GM21717 (cell line): ENCODE measurements around the gene RASAL2.
"Not testable (repeated sequence)": the region's sequence is repeated elsewhere in the genome, so short reads cannot be mapped to it uniquely, and the experiment has no call there.

Source experiments
- ATAC-seq: cut with Tn5 transposase; IDR thresholded peaks from one replicate; pipeline ENCODE4 v1.9.1; 2021; ENCODE audit warnings: mild to moderate bottlenecking, moderate library complexity; ENCODE audit not compliant: unreplicated experiment

The RASAL2 gene

GRCh38 chr1:178500091-178500770 is 406.3 kb downstream of the RASAL2 start:
- ATAC-seq = no peak

DNA sequence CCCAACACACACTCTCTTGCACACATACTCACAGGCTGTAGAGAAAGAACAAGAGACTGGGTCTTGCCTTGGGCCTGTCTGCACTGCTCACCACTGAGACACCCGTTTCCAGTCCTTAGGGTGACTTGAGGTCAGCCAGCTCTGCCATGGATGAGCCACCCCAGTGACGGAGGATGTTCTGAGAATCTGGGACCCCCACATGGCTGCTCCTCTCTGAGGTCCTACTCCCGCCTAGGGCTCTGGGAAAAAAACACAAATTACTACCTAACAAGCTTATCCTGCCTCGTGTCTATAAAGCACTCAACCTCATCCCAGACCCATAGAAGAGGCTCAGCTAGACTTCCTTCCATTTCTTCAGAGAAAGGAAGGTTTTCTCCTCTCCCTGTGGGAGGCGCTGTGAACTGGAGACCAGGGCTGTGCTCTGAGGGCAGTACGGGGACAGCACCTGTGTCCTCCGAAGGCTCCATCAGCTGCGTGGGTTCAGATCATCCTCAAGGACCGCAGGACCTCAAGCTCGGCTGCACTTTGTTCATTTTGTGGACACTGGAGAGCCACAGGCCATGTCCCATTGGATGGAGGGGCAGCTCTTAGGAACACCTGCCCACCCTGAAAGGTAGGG is 407.1 kb downstream of the RASAL2 start:
- ATAC-seq = no peak

DNA sequence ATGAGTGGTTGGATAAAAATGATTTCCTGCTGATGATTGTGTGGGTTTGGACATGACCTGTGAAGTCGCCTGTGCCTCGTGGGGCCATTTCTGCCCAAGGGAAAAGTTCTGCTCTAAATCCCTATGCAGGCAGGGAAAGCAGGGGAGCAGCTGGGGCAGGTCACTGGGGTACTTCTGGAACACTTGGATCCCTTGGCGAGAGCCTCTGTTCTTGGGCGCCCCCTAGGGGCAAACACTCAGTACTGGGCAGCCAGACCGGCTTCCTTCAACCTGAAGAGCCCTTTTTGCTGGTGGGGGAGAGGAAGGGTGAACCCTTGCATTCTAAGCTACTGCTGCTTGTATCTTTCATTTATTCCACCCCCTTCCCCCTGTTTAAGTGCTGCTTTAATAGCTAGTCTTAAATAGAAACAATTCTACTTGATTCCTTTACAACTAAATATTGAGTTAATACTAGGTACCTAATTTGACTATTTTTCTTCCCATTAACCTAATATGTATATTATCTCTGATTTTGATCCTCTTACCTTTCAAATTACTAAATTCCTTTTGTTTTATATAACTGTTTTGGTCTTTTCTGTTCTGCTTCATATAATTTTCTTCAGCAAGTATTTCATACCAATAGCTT is 407.9 kb downstream of the RASAL2 start:
- ATAC-seq = peak; percentile 84

DNA sequence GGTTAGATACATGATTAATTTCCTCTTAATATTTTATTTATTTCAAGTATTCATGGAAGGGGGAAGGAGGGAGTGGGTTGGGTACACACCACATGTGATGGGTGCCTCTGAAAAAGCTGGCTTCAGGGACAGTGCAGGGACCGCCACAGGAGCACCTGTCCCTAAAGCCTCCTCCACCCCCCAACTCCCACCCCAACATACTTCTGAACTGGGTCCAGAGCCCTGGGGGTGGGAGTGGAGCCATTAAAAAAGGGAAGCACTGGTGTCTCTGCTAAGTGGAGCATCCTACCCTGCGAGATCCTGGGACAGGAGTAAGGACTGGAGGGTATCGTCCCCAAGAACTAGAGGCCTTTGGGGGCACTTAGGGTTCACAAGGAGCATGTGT is 408.4 kb downstream of the RASAL2 start:
- no peak for ATAC-seq

DNA sequence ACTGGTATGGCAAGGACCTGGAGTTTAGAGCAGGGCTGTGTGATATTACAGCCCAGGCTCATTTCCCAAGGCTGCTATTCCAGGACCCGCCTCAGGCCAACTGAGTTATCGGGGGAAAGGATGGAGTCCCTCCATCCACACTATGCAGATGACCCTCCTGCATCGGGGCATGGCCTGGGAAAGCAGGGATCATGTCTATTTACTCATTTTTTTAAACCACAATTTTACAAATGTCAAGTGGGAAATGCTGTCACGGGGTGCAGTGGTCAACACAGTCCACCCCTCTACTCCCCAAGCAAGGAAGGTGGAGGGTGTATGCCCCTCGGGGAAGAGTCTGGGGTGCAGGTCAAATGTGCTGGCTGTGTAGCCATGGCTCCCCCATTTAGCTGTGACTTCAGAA is 409.0 kb downstream of the RASAL2 start:
- no peak for ATAC-seq

DNA sequence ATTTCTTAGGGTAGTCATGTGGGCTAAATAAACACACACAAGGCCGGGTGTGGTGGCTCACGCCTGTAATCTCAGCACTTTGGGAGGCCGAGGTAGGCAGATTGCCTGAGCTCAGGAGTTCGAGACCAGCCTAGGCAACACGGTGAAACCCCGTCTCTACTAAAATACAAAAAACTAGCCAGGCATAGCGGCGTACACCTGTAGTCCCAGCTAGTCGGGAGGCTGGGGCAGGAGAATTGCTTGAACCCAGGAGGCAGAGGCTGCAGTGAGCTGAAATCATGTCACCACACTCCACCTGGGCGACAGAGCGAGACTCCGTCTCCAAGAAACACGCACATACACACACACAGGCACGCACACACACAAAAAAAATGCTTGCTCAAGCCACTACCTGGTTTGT is 409.4 kb downstream of the RASAL2 start:
- not testable (repeated sequence) for ATAC-seq

- ATAC-seq = no peak
These were observed 409.9 kb downstream of the RASAL2 start for GRCh38 chr1:178503849-178504248.

- ATAC-seq = no peak
These were observed 410.4 kb downstream of the RASAL2 start for GRCh38 chr1:178504286-178504685.

DNA sequence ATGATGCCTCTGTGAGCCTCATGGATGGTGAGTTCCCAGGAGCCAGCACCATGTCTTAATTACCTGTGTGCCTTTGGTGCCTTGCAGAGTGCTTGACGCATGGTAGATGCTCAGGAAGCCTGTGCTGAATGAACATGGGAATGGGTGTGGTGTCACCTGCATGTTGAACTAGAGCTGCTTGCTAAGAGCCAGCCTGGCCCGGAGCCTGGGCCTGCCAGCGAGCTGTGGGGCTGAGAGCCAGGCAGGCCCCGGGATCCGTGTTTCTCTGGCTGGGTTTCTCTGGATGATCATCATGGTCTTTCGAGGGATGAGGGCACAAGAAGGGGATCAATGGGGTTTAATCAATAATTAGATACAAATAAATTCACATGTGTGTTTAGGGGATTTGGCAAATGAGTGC is 412.3 kb downstream of the RASAL2 start:
- ATAC-seq = no peak

GRCh38 chr1:178506669-178507068 is 412.8 kb downstream of the RASAL2 start:
- no peak for ATAC-seq

DNA sequence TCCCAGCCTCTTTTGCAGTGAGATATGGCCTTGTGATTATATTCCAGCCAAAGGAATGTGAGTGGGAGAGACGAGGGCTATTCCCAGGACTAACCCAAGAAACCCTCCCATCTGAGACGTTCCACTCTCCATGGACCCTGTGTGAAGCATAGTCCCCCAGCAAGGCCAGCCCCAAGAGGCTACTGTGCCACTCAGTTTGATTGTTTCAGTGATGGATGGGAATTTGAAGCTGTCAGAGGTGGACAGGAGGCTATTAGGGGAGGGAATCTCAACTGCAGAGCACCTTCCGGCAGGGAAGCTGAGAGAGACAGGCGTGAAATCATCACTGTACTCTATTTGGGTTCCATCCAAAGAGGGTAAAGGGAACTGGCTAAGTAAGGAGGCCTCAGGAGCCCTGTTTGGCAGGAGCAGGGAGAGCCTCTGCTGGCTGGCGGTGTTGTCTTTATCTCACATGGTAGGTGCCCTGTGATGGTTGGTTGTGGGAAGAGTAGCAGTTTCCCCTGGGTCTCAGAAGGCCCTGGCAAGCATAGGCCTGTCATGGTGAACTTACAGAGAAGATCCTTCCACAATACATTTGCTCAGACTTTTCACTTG is 415.6 kb downstream of the RASAL2 start:
- no peak for ATAC-seq

DNA sequence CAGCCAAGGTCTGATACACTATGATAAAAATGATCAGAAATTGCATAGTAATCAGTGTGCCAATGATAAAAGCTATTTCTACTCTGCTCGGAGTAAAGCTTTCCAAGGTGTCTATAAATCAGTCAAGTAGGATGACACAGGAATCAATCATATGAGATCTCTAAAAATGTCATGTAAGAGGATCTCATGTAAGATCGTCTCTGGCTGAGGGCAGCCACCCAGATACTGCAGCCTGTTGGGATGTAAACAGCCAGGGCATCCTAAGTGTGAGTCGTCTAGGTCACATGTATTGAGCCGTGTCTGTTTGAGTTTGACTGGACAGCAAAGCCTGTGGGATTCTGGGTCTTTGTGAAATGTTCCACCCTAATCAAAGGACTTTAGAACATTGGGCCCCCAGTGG is 416.3 kb downstream of the RASAL2 start:
- no peak for ATAC-seq

DNA sequence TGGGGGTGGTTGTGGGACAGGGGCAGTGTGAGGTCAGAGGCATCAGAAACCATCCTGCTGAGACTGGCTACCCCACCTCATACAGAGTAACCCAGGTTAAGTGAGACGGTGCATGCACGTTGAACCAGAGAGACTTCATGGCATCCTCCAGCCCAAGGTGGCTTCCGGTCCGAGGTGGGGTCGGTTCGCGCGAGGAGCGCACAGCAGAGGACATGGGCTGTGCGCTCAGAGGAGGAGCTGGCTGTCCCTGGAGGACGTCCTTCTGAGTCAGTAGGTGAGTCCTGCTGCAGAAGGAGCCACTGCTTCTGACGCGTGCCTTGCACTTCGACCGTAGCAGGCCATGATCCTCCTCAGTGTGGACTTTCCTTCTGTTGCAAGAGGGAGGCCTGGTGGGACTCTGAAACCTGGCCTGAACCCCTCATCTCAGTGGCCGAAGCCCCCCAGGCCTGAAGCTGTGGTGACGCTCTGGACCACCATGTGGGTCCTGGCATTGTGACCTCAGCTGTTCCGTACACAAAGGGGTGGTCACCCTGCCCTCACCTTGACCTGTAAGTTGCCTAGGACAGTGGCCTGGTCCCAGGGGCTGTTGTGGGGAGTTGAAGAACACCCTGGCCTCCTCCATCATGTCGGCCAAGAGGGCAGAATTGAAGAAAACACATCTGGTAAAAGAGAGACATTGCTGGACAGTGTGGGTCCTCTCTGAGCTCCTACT is 418.8 kb downstream of the RASAL2 start, which contains the start of gene TEX35:
Gene TEX35, plus strand, starts transcription at position 544 of the 712 bp plus-strand sequence. Its CDS starts 80 bp downstream, at position 624.
- no peak for ATAC-seq

- no peak for ATAC-seq
These were observed 419.5 kb downstream of the RASAL2 start for GRCh38 chr1:178513278-178513983.

DNA sequence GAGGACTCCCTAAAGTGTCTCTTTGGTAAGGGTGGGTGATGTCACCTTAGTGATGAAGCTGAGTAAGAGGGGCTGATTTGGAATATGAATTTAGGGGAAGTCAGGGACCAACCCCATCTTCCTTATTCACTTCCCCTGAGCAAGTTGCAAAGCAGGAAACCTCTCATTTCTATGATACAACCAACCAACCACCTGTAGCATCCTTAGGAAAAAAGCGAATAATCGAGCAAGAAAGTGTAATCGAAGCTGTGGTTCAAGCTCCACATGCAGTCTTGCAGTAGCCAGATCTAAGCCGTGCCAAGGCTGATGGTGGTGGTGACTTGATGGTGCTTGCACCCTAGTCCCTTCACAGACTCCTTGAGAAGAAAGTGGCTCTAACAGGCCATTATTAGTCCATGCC is 422.2 kb downstream of the RASAL2 start:
- no peak for ATAC-seq

DNA sequence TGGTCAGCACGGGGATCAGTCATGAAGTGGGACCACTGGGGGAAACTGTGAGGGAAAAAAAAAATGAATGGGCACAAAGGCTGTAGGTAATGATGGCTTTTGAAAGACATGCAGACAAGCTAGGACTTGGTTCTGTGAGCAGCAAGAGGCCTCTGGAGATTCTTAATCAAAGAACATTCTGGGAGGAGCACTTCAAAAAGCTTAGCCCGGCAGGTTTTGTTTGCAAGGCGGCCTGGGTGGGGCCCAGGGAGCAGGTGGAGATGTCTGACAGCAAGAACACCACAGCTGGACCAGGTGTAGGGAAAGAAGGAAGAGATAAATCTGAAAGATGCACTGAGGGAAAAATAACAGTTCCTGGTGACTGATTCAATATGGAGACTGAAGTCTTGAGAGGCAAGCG is 425.0 kb downstream of the RASAL2 start:
- ATAC-seq = no peak

DNA sequence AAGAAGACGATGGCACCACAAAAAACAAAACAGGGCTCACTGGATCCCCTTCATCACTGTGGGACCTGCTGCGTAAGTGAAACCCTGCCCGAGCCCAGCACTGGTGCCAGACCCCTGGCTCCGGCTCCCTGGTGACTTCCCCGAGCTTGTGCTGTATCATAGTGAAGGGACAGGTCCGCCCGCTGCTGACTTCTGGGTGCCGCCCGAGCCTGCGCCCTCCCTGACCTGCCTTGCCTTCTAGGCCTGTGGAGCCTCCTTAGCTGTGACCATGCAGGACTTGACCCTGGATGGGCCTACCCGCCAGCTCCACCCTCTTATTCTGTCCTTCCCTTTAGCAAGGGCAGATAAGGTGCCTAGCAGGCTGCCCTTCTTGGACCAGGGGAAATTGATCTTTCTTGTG is 426.9 kb downstream of the RASAL2 start:
- ATAC-seq = no peak

- no peak for ATAC-seq
These were observed 427.3 kb downstream of the RASAL2 start for GRCh38 chr1:178521241-178521640.

GRCh38 chr1:178527117-178527516 is 433.2 kb downstream of the RASAL2 start:
- ATAC-seq = no peak

- no peak for ATAC-seq
These were observed 434.5 kb downstream of the RASAL2 start for GRCh38 chr1:178528228-178528952.
